NAMALWA (cell line): ENCODE results near the gene AGAP5.
"Not testable (repeated sequence)": the region's sequence is repeated elsewhere in the genome, so short reads cannot be mapped to it uniquely, and the experiment has no call there.

ENCODE experiments used
- DNase-seq: peaks from one replicate; pipeline ENCODE4 v3.0.0-alpha.2; 2015; ENCODE audit warnings: low spot score

The AGAP5 gene

DNA sequence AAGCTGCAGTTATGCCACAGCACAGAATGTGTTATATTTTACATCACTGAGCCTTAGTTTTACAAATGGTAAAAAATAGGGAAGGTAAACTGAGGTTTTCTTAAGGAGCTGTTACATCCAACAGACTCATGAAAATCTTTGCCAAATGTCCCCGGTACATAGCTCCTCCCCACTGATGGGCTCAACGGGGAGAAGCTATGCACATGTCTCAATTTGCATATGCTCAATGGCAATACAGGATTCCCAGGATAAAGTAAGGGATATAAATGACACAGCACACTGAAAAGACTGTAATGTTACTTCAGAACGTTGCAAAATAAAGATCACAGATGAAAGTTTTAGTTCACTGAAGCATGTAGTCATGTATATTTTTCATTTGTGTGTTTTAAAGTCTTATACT is 16.6 kb upstream of the AGAP5 start:
- not testable (repeated sequence) for DNase-seq

GRCh38 chr10:73713912-73714311 is 16.0 kb upstream of the AGAP5 start:
- not testable (repeated sequence) for DNase-seq

- not testable (repeated sequence) for DNase-seq
These were observed 13.8 kb upstream of the AGAP5 start for GRCh38 chr10:73711683-73712082.

- not testable (repeated sequence) for DNase-seq
These were observed 10.2 kb upstream of the AGAP5 start for GRCh38 chr10:73708122-73708521.

DNA sequence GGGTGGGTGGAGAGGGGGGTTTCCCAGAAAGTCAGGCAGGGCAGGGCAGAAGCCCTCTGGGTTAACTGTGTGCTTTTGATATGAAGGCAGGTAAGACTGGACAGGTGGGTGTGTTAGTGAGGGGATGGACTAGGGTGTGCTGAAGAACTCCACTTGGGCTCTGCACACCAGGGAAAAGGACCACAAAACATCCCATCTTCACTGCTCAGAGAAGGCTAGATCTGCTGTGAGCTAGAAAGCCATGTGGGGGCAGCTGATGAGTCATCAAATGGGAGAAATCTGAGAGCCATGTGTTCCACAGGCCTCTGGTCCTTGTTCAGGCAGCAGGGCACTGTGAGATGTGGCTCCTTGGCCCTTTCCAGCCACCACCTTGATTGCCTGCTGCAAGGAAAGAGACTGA is 9.7 kb upstream of the AGAP5 start:
- not testable (repeated sequence) for DNase-seq

GRCh38 chr10:73706488-73706887 is 8.6 kb upstream of the AGAP5 start:
- DNase-seq: not testable (repeated sequence)

- DNase-seq: not testable (repeated sequence)
These were observed 7.7 kb upstream of the AGAP5 start for GRCh38 chr10:73705506-73706072.

- not testable (repeated sequence) for DNase-seq
These were observed 6.0 kb upstream of the AGAP5 start for GRCh38 chr10:73703924-73704323.

DNA sequence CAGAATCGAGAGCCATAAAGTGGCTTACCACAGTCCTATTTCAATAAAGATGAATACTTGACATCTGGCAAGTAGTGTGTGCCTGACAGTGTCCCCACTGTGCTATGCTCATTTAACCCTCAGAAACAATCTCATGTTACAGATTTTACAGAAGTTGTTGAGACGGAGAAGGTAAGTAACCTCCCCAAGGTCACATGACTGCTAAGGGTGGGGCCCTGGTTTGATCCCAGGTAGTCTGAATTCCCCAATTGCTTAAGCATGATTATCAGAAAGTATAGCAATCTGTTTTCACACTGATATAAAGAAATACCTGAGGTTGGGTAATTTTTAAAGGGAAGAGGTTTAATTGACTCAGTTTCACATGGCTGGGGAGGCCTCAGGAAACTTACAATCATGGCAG is 910 bp upstream of the AGAP5 start:
- not testable (repeated sequence) for DNase-seq

- not testable (repeated sequence) for DNase-seq
These were observed 2.6 kb downstream of the AGAP5 start for GRCh38 chr10:73695302-73695701.

DNA sequence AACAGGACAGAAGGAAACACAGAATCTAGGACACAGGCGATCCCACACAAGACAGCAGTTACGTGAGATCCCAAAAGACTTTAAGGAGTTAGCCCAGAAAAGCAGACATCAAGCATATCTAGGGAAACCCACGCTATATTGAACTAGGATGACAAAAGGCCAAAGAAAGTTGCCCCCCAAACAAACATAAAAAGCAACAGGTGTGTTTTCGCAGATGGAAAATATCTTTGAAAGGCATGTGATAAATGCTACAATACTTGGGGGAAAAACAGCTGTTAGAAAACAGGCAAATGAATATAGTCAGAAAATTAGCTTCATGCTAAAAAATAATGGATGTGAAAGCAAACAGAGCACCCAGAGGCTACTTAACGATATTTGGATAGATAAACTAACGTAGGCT is 7.2 kb downstream of the AGAP5 start:
- DNase-seq: not testable (repeated sequence)

- DNase-seq: not testable (repeated sequence)
These were observed 8.3 kb downstream of the AGAP5 start for GRCh38 chr10:73689596-73689995.

DNA sequence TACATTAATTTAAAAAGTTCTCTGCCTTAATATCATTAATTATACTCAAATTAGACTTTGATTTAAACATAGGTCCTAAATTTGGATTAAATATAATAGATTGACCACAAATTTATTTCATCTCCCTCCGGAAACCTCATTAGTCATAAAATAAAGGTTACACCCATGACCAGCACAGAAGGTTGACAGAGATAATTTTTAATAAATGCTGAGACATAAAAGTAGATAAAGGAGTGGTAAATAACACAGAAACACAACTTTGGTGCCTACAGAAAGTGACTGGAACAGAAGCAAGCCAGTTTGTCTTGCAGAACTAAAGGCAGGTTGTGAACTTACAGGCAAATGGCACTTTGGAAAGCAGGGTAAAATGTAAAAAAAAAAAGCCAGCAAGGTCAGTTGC is 10.3 kb downstream of the AGAP5 start:
- not testable (repeated sequence) for DNase-seq

DNA sequence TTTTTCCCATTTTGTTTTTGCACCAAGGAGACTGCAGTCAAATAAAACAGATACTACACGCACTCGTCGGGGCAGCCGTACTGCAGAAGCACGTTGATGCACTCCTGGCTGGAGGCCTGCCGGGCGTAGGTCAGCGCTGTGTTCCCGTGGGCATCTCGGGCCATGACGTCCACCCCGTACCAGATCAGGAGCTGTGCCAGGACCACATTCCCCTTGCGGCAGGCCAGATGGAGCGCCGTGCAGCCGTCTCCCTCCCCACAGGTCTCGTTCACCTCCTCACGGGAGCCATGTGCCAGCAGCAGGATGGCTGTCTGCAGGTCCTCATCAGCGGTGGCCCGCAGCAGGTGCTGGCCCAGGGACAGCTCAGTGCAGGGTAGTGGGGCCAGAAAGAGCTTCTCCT is 23.4 kb downstream of the AGAP5 start:
- DNase-seq: not testable (repeated sequence)

- not testable (repeated sequence) for DNase-seq
These were observed 29.5 kb downstream of the AGAP5 start for GRCh38 chr10:73668378-73668777.

DNA sequence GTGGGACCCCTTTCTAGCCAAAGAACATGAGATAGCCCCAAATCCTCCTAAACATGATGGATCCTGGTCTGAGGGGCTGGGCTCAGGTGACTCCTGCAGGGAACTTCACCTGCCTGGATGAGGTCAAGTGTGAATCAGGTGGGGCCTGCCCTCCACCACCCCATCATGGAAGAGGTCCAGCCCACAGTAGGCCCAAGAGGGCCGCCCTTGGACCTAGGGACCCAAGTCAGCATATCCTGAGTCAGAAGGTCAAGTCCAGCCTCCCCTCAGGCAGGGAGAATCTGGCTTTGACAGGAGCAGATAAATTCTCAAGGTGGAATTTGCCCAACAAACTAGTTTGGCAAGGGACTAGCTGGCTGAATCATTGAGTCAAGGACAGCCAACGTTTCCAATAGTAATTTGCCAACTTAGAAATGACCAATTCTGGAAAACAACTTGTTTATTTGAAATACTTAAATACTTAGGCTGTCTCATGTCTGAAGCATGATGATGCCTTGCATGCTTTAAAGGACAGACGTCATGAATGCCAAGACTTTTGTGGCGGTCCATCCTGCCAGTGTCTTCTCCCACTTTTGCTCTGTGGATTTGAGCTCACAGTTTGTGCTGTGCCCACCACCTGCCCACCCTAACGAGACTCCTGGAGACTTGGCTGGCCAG is 31.6 kb downstream of the AGAP5 start:
- DNase-seq: not testable (repeated sequence)

GRCh38 chr10:73665581-73665980 is 32.3 kb downstream of the AGAP5 start:
- DNase-seq: not testable (repeated sequence)

- DNase-seq: not testable (repeated sequence)
These were observed 33.5 kb downstream of the AGAP5 start for GRCh38 chr10:73664156-73665040.

- DNase-seq: not testable (repeated sequence)
These were observed 34.3 kb downstream of the AGAP5 start for GRCh38 chr10:73663621-73664020.

DNA sequence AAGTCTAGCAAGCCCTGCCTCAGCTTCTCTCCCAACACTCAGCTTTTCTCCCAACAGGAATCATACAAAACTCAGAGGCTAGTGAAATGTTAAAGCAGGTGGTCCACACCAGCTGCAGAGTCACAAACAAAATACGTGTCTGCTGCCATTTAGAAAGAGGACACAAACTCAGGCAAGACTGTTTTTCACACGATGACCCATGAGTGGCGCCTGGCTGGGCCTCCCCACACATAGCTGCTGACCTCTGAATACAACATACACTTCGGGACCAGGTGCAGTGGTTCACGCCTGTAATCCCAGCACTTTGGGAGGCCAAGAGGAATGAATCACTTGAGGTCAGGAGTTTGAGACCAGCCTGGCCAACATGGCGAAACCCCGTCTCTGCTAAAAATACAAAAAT is 35.2 kb downstream of the AGAP5 start:
- DNase-seq: not testable (repeated sequence)

- DNase-seq: no peak
These were observed 42.0 kb downstream of the AGAP5 start, which contains the start of gene SYNPO2L for GRCh38 chr10:73655990-73656298. Gene SYNPO2L, minus strand, starts transcription at chr10:73656029. Its CDS starts 107 bp downstream, at chr10:73655922.

- DNase-seq: no peak
These were observed 42.5 kb downstream of the AGAP5 start for GRCh38 chr10:73655257-73655989.
